Caki2 (cell line): ENCODE data around the gene CHORDC1. TPM values are rescaled to one million over a fixed set of nuclear protein-coding genes. Genes with fewer than 3 reads are reported as not detected.
"Not testable (repeated sequence)": the region's sequence is repeated elsewhere in the genome, so short reads cannot be mapped to it uniquely, and the experiment has no call there.

Experiments used
- DNase-seq: peaks from one replicate; pipeline ENCODE4 v3.0.0-alpha.2; 2015; ENCODE audit warnings: low read depth
- in situ Hi-C: cut with HindIII; loops from 2 replicates; pipeline ENCODE4 v1.10.0; 2016; ENCODE audit warnings: low sequenced_read_pairs, low pct_unique_long_range_greater_than_20kb, mixed read lengths
- total RNA-seq: library from RNA; depleted of rRNA; stranded (reverse); fragments of >200 nt; shearing (Covaris generic); gene quantifications from 2 replicates; pipeline ENCODE4 v1.2.3, GENCODE V29; 2014; ENCODE audit warnings: low replicate concordance; rRNA removed

The CHORDC1 gene
- total RNA-seq, 1 experiment from 2014 or later, result 59.6 TPM

- in situ Hi-C loops, result no loop called here
- DNase-seq, result no peak
Observed at GRCh38 chr11:90168571-90168970, 54.3 kb downstream of the CHORDC1 start.

GRCh38 chr11:90167704-90168103 lies 55.1 kb downstream of the CHORDC1 start:
- in situ Hi-C loops, DNase-seq: not testable (repeated sequence)

- in situ Hi-C loops, DNase-seq: not testable (repeated sequence)
Observed at GRCh38 chr11:90166982-90167573, 55.8 kb downstream of the CHORDC1 start.

Other genes starting within 250 kb of the CHORDC1 start
- not detected in 2 replicates for gene TRIM49C, start 191.9 kb downstream of the CHORDC1 start, total RNA-seq
- gene UBTFL1, start 137.1 kb downstream of the CHORDC1 start, total RNA-seq, result not detected in 2 replicates
- not detected in 2 replicates for gene NAALAD2, start 88.4 kb downstream of the CHORDC1 start, total RNA-seq